ENCODE measurements around the gene PPL.
A peak's percentile ranks its signal among the peaks of the same experiment; 100 is the strongest.

The PPL gene

GRCh38 chr16:4859900-4860255 lies 77.1 kb downstream of the PPL start:
- no peak for DNase-seq

- no peak for DNase-seq
Observed at GRCh38 chr16:4859190-4859899, 77.6 kb downstream of the PPL start.

GRCh38 chr16:4855804-4856203 lies 81.1 kb downstream of the PPL start:
- no peak for DNase-seq

- no peak for DNase-seq
Observed at GRCh38 chr16:4855371-4855770, 81.6 kb downstream of the PPL start.

- peak; percentile 70 for DNase-seq
Observed at GRCh38 chr16:4852221-4852872, 84.6 kb downstream of the PPL start.

GRCh38 chr16:4850211-4850610 lies 86.7 kb downstream of the PPL start:
- no peak for DNase-seq

- DNase-seq: peak; percentile 43
Observed at GRCh38 chr16:4847774-4848587, 89.0 kb downstream of the PPL start.

GRCh38 chr16:4846901-4847773 lies 89.8 kb downstream of the PPL start, which contains the start of the genes GLYR1 and UBN1:
Gene GLYR1, minus strand, starts transcription at chr16:4847288. Its CDS starts 23 bp downstream, at chr16:4847265.
Gene UBN1, plus strand, starts transcription at chr16:4847481. Its CDS starts 5,437 bp downstream, at chr16:4852918.
- peak; percentile 99 for DNase-seq

- peak; percentile 73 for DNase-seq
Observed at GRCh38 chr16:4846503-4846900, 90.4 kb downstream of the PPL start.

- no peak for DNase-seq
Observed at GRCh38 chr16:4840984-4841383, 96.0 kb downstream of the PPL start.

- DNase-seq: no peak
Observed at GRCh38 chr16:4839942-4840341, 97.0 kb downstream of the PPL start.

- DNase-seq: no peak
Observed at GRCh38 chr16:4837733-4838501, 99.0 kb downstream of the PPL start.

- no peak for DNase-seq
Observed at GRCh38 chr16:4836727-4837126, 100.2 kb downstream of the PPL start.

GRCh38 chr16:4833584-4833983 lies 103.4 kb downstream of the PPL start:
- DNase-seq: no peak

GRCh38 chr16:4832698-4833343 lies 104.1 kb downstream of the PPL start:
- DNase-seq: no peak

All from inflammatory macrophage treated with lipopolysaccharide for 4 hours (primary cell).